Measurements from ENCODE around the gene PTPRM. TPM values are rescaled to one million over a fixed set of nuclear protein-coding genes. Genes with fewer than 3 reads are reported as not detected.

PTPRM gene
- total RNA-seq, 1 donor, result 84.7 TPM

GRCh38 chr18:7787339-7787738 is 220.2 kb downstream of the PTPRM start:
- H3K27ac ChIP-seq (ENCODE audit: low read depth, low read length), result no peak overlapping the region
- no peak overlapping the region for H3K4me2 ChIP-seq (ENCODE audit: insufficient read depth, low read length)
- H3K4me3 ChIP-seq (ENCODE audit: insufficient read depth, low read length), result no peak overlapping the region
- peaks cover 4% of the 10 kb centered on the region for H3K79me2 ChIP-seq (ENCODE audit: insufficient read depth, low read length)
- H4K20me1 ChIP-seq (ENCODE audit: insufficient read depth, low read length), result peaks cover 19% of the 10 kb centered on the region
- no peak for DNase-seq (ENCODE audit: insufficient read length, low spot score, missing footprints)
- H2AFZ ChIP-seq (ENCODE audit: low read length), result no peak overlapping the region
- no peaks in the 10 kb centered on the region for H3K4me1 ChIP-seq (ENCODE audit: insufficient read depth, low read length)
- no peaks in the 10 kb centered on the region for H3K9me3 ChIP-seq (ENCODE audit: low read depth, low read length)
- H3K36me3 ChIP-seq (ENCODE audit: insufficient read depth, low read length), result no peaks in the 10 kb centered on the region
- no peaks in the 10 kb centered on the region for H3K27me3 ChIP-seq (ENCODE audit: insufficient read depth, low read length)
- TF ChIP-seq, protein P1, sequence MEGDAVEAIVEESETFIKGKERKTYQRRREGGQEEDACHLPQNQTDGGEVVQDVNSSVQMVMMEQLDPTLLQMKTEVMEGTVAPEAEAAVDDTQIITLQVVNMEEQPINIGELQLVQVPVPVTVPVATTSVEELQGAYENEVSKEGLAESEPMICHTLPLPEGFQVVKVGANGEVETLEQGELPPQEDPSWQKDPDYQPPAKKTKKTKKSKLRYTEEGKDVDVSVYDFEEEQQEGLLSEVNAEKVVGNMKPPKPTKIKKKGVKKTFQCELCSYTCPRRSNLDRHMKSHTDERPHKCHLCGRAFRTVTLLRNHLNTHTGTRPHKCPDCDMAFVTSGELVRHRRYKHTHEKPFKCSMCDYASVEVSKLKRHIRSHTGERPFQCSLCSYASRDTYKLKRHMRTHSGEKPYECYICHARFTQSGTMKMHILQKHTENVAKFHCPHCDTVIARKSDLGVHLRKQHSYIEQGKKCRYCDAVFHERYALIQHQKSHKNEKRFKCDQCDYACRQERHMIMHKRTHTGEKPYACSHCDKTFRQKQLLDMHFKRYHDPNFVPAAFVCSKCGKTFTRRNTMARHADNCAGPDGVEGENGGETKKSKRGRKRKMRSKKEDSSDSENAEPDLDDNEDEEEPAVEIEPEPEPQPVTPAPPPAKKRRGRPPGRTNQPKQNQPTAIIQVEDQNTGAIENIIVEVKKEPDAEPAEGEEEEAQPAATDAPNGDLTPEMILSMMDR (IDR thresholded peaks at IDR 0.05; ENCODE audit: extremely low read depth, low read depth, low read length), result no peak

- no peak overlapping the region for H2AFZ ChIP-seq (ENCODE audit: low read length)
- no peak overlapping the region for H3K27ac ChIP-seq (ENCODE audit: low read depth, low read length)
- H3K4me1 ChIP-seq (ENCODE audit: insufficient read depth, low read length), result no peaks in the 10 kb centered on the region
- peak; percentile 3 for DNase-seq (ENCODE audit: insufficient read length, low spot score, missing footprints)
- no peak overlapping the region for H3K4me3 ChIP-seq (ENCODE audit: insufficient read depth, low read length)
- H3K27me3 ChIP-seq (ENCODE audit: insufficient read depth, low read length), result no peaks in the 10 kb centered on the region
- no peaks in the 10 kb centered on the region for H3K36me3 ChIP-seq (ENCODE audit: insufficient read depth, low read length)
- TF ChIP-seq, protein P1 (IDR thresholded peaks at IDR 0.05; ENCODE audit: extremely low read depth, low read depth, low read length), result peak; percentile 73
- H4K20me1 ChIP-seq (ENCODE audit: insufficient read depth, low read length), result peaks cover 17% of the 10 kb centered on the region
- H3K9me3 ChIP-seq (ENCODE audit: low read depth, low read length), result no peaks in the 10 kb centered on the region
- no peak overlapping the region for H3K4me2 ChIP-seq (ENCODE audit: insufficient read depth, low read length)
- peaks cover 6% of the 10 kb centered on the region for H3K79me2 ChIP-seq (ENCODE audit: insufficient read depth, low read length)
Measured at GRCh38 chr18:7789856-7790552, 222.9 kb downstream of the PTPRM start.

DNA sequence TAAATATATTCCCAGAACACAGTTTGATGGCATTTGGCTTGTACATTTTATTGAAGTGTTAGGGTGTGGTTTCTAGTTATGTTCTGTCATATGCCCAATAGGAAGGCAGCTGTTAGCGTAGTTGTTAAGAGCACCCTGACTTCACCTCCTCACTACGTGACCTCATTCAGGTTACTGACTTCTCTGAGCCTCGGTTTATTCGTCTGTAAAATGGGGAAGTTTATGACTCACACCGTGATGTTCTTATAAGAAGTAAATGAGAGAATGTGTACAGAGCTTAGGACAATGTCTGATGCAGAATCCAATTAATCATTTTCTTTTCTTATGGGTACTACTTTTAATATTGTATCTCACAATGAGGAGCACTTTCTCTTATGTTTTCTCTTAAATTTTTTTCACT is 226.0 kb downstream of the PTPRM start:
- Histone ChIP-seq H3K4me1 (ENCODE audit: insufficient read depth, low read length) (no peaks in the 10 kb centered on the region), H2AFZ (ENCODE audit: low read length) (no peak overlapping the region), H3K27me3 (ENCODE audit: insufficient read depth, low read length) (no peaks in the 10 kb centered on the region), H3K27ac (ENCODE audit: low read depth, low read length) (no peak overlapping the region), H4K20me1 (ENCODE audit: insufficient read depth, low read length) (peaks cover 19% of the 10 kb centered on the region), H3K79me2 (ENCODE audit: insufficient read depth, low read length) (peaks cover 9% of the 10 kb centered on the region), H3K4me2 (ENCODE audit: insufficient read depth, low read length) (no peak overlapping the region), H3K36me3 (ENCODE audit: insufficient read depth, low read length) (no peaks in the 10 kb centered on the region), H3K4me3 (ENCODE audit: insufficient read depth, low read length) (no peak overlapping the region), H3K9me3 (ENCODE audit: low read depth, low read length) (no peaks in the 10 kb centered on the region)
- peak; percentile 15 for DNase-seq (ENCODE audit: insufficient read length, low spot score, missing footprints)
- TF ChIP-seq, protein P1 (IDR thresholded peaks at IDR 0.05; ENCODE audit: extremely low read depth, low read depth, low read length), result no peak

- Histone ChIP-seq H3K27ac (ENCODE audit: low read depth, low read length) (no peak overlapping the region), H3K9me3 (ENCODE audit: low read depth, low read length) (no peaks in the 10 kb centered on the region), H3K4me2 (ENCODE audit: insufficient read depth, low read length) (no peak overlapping the region), H3K36me3 (ENCODE audit: insufficient read depth, low read length) (no peaks in the 10 kb centered on the region), H3K4me3 (ENCODE audit: insufficient read depth, low read length) (no peak overlapping the region), H3K79me2 (ENCODE audit: insufficient read depth, low read length) (peaks cover 2% of the 10 kb centered on the region), H3K27me3 (ENCODE audit: insufficient read depth, low read length) (no peaks in the 10 kb centered on the region), H3K4me1 (ENCODE audit: insufficient read depth, low read length) (no peaks in the 10 kb centered on the region), H2AFZ (ENCODE audit: low read length) (no peak overlapping the region), H4K20me1 (ENCODE audit: insufficient read depth, low read length) (peaks cover 3% of the 10 kb centered on the region)
- DNase-seq (ENCODE audit: insufficient read length, low spot score, missing footprints), result no peak
- TF ChIP-seq, protein P1 (IDR thresholded peaks at IDR 0.05; ENCODE audit: extremely low read depth, low read depth, low read length), result no peak
Measured at GRCh38 chr18:7803956-7804469, 236.9 kb downstream of the PTPRM start.

Data from osteoblast (primary cell).